ENCODE measurements around the gene BABAM2.
"Not testable (repeated sequence)": the region's sequence is repeated elsewhere in the genome, so short reads cannot be mapped to it uniquely, and the experiment has no call there.

- TF ChIP-seq, protein P1, sequence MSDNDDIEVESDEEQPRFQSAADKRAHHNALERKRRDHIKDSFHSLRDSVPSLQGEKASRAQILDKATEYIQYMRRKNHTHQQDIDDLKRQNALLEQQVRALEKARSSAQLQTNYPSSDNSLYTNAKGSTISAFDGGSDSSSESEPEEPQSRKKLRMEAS (IDR thresholded peaks at IDR 0.05), result not testable (repeated sequence)
- TF ChIP-seq, protein P2, sequence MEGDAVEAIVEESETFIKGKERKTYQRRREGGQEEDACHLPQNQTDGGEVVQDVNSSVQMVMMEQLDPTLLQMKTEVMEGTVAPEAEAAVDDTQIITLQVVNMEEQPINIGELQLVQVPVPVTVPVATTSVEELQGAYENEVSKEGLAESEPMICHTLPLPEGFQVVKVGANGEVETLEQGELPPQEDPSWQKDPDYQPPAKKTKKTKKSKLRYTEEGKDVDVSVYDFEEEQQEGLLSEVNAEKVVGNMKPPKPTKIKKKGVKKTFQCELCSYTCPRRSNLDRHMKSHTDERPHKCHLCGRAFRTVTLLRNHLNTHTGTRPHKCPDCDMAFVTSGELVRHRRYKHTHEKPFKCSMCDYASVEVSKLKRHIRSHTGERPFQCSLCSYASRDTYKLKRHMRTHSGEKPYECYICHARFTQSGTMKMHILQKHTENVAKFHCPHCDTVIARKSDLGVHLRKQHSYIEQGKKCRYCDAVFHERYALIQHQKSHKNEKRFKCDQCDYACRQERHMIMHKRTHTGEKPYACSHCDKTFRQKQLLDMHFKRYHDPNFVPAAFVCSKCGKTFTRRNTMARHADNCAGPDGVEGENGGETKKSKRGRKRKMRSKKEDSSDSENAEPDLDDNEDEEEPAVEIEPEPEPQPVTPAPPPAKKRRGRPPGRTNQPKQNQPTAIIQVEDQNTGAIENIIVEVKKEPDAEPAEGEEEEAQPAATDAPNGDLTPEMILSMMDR (IDR thresholded peaks at IDR 0.05; ENCODE audit: low read depth, low read length, missing input control), result not testable (repeated sequence)
- TF ChIP-seq, protein P3, sequence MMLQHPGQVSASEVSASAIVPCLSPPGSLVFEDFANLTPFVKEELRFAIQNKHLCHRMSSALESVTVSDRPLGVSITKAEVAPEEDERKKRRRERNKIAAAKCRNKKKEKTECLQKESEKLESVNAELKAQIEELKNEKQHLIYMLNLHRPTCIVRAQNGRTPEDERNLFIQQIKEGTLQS (IDR thresholded peaks at IDR 0.05), result not testable (repeated sequence)
- TF ChIP-seq SP1 (IDR thresholded peaks at IDR 0.05); GABPA (IDR thresholded peaks at IDR 0.05 in 1 of 2, conservative IDR thresholded peaks at IDR 0.05 in 1 of 2): not testable (repeated sequence)
These were observed 481.2 kb downstream of the BABAM2 start for GRCh38 chr2:28371728-28372127.

Measured in liver (tissue), 3 donors.